Progenitor cell of endocrine pancreas (in vitro differentiated cells): ENCODE results near the gene STOML1. TPM values are rescaled to one million over a fixed set of nuclear protein-coding genes. Genes with fewer than 3 reads are reported as not detected.

Source experiments
- DNase-seq: peaks from one replicate; pipeline ENCODE4 v3.0.0; 2021; ENCODE audit warnings: low spot score; ENCODE audit not compliant: unreplicated experiment
- H3K27ac Mint-ChIP-seq: 2 replicates; pipeline ENCODE4 v1.8.0; 2021; ENCODE audit warnings: mild to moderate bottlenecking, moderate library complexity, mixed read lengths
- H3K27me3 Mint-ChIP-seq: 2 replicates; pipeline ENCODE4 v1.8.0; 2021; ENCODE audit warnings: mixed read lengths
- H3K36me3 Mint-ChIP-seq: 2 replicates; pipeline ENCODE4 v1.8.0; 2022; ENCODE audit warnings: mixed read lengths; ENCODE audit not compliant: insufficient read depth
- H3K4me1 Mint-ChIP-seq: 2 replicates; pipeline ENCODE4 v1.8.0; 2021; ENCODE audit warnings: low read depth, mixed read lengths
- H3K4me3 Mint-ChIP-seq: 2 replicates; pipeline ENCODE4 v1.8.0; 2021; ENCODE audit warnings: low read depth, mild to moderate bottlenecking, moderate library complexity, mixed read lengths
- H3K9me3 Mint-ChIP-seq: 2 replicates; pipeline ENCODE4 v1.8.0; 2021; ENCODE audit warnings: low read depth, mixed read lengths
- CTCF ChIP-seq: fragments of 200-600 bp; sonication (generic); IDR thresholded peaks from one replicate; pipeline ENCODE4 v1.5.0; 2021; ENCODE audit warnings: antibody characterized with exemption, mild to moderate bottlenecking; ENCODE audit not compliant: unreplicated experiment
- total RNA-seq: library from RNA; stranded (reverse); gene quantifications from 2 replicates; pipeline ENCODE4 v1.2.1, GENCODE V29; 2021

STOML1 gene
- total RNA-seq, 1 donor from 2014 or later, result 8.0 TPM

GRCh38 chr15:73937296-73937695, 54.8 kb downstream of the STOML1 start:
- Mint-ChIP-seq H3K9me3 (no peaks in the 10 kb centered on the region), H3K27ac (no peak overlapping the region), H3K27me3 (no peaks in the 10 kb centered on the region), H3K4me3 (no peak overlapping the region), H3K4me1 (peaks cover 4% of the 10 kb centered on the region), H3K36me3 (no peaks in the 10 kb centered on the region)
- no peak for TF ChIP-seq CTCF
- no peak for DNase-seq

GRCh38 chr15:73936588-73937290, 55.4 kb downstream of the STOML1 start:
- DNase-seq, result no peak
- no peak overlapping the region for H3K4me3 Mint-ChIP-seq
- H3K27ac Mint-ChIP-seq, result no peak overlapping the region
- H3K36me3 Mint-ChIP-seq, result no peaks in the 10 kb centered on the region
- H3K4me1 Mint-ChIP-seq, result peaks cover 4% of the 10 kb centered on the region
- no peaks in the 10 kb centered on the region for H3K9me3 Mint-ChIP-seq
- TF ChIP-seq CTCF, result no peak
- H3K27me3 Mint-ChIP-seq, result no peaks in the 10 kb centered on the region

GRCh38 chr15:73936181-73936580, 55.9 kb downstream of the STOML1 start:
- DNase-seq, result no peak
- Mint-ChIP-seq H3K9me3 (no peaks in the 10 kb centered on the region), H3K4me1 (peaks cover 4% of the 10 kb centered on the region), H3K36me3 (no peaks in the 10 kb centered on the region), H3K27me3 (no peaks in the 10 kb centered on the region), H3K27ac (no peak overlapping the region), H3K4me3 (no peak overlapping the region)
- no peak for TF ChIP-seq CTCF

- H3K4me1 Mint-ChIP-seq, result peaks cover 1% of the 10 kb centered on the region
- TF ChIP-seq CTCF, result no peak
- no peak for DNase-seq
Measured at GRCh38 chr15:73935547-73935946, 56.5 kb downstream of the STOML1 start.

GRCh38 chr15:73934281-73934680, 57.8 kb downstream of the STOML1 start:
- no peaks in the 10 kb centered on the region for H3K4me1 Mint-ChIP-seq
- TF ChIP-seq CTCF, result no peak
- DNase-seq, result no peak
- no peak overlapping the region for H3K4me3 Mint-ChIP-seq
- H3K9me3 Mint-ChIP-seq, result no peaks in the 10 kb centered on the region
- no peaks in the 10 kb centered on the region for H3K36me3 Mint-ChIP-seq
- no peaks in the 10 kb centered on the region for H3K27me3 Mint-ChIP-seq
- H3K27ac Mint-ChIP-seq, result no peak overlapping the region

More at GRCh38 chr15:73935547-73935946, 56.5 kb downstream of the STOML1 start:
- Mint-ChIP-seq H3K27ac (no peak overlapping the region), H3K4me3 (no peak overlapping the region), H3K9me3 (no peaks in the 10 kb centered on the region), H3K27me3 (no peaks in the 10 kb centered on the region), H3K36me3 (no peaks in the 10 kb centered on the region)
